HepG2 (cell line): ENCODE results near the gene EED. TPM values are rescaled to one million over a fixed set of nuclear protein-coding genes. Genes with fewer than 3 reads are reported as not detected.

ENCODE experiments used
- ATAC-seq: fragments of 200-7000 bp; cut with Tn5 transposase; 3 replicates; pipeline ENCODE4 v1.9.1; 2020; ENCODE audit warnings: mild to moderate bottlenecking, moderate library complexity
- BruUV-seq: library from RNA; stranded (reverse); fragments of 400-500 nt; replicated peaks from 2 replicates; lab custom pipeline; 2021; lab: Mats Ljungman, UMichigan
- CTCF ChIA-PET: fragments of 300-600 bp; formaldehyde crosslinking; extraction: SDS; loops from one replicate; lab custom pipeline; 2021; ENCODE audit warnings: low total read pairs, inconsistent platforms, low intra/inter-chr PET ratio; lab: Yijun Ruan, JAX
- POLR2A ChIA-PET: fragments of 350-600 bp; sonication (Branson Sonifier 250); formaldehyde crosslinking; loops from one replicate; lab custom pipeline; 2020; ENCODE audit warnings: antibody characterized with exemption, inconsistent platforms; lab: Yijun Ruan, JAX
- DNase-seq: peaks from one replicate; pipeline ENCODE4 v3.0.0-alpha.2; 2015; ENCODE audit warnings: low spot score
- FAIRE-seq: peaks from 3 replicates; lab custom pipeline; 2011; peaks lifted over from hg19 to GRCh38; lab: Jason Lieb, UNC
- H2AFZ ChIP-seq: one replicate; pipeline ENCODE4 v1.6.1; 2011; ENCODE audit warnings: low read length, inconsistent platforms
- H3K27ac ChIP-seq: fragments of 300-600 bp; 3 replicates; pipeline ENCODE4 v1.8.0; 2011; ENCODE audit warnings: mixed run types, mild to moderate bottlenecking, mixed read lengths, low read length, inconsistent platforms; ENCODE audit not compliant: insufficient read depth; ENCODE audit errors: extremely low read length
- H3K27me3 ChIP-seq, 2 experiments: fragments of 200-600 bp in 1 of 2; 2 replicates in 1 of 2; 3 replicates in 1 of 2; pipeline versions ENCODE4 v1.6.0 to v1.8.0; 2011; ENCODE audit warnings: low read length in 2 of 2, mild to moderate bottlenecking in 2 of 2, moderate library complexity in 2 of 2, inconsistent platforms in 1 of 2; ENCODE audit not compliant: insufficient read depth in 2 of 2, control insufficient read depth in 1 of 2
- H3K36me3 ChIP-seq, 2 experiments: fragments of 200-600 bp in 1 of 2; replicated peaks in 1 of 2; 2 replicates in 1 of 2; 3 replicates in 1 of 2; pipeline versions ENCODE4 v1.5.1 to v1.8.0; 2011; ENCODE audit warnings: low read length in 2 of 2, inconsistent platforms in 1 of 2; ENCODE audit not compliant: insufficient read depth in 2 of 2, control insufficient read depth in 1 of 2
- H3K4me1 ChIP-seq: 2 replicates; pipeline ENCODE4 v1.5.1; 2012; ENCODE audit warnings: low read length, inconsistent platforms; ENCODE audit not compliant: insufficient read depth
- H3K4me2 ChIP-seq: 2 replicates; pipeline ENCODE4 v1.6.0; 2011; ENCODE audit warnings: low read depth, low read length, inconsistent platforms
- H3K4me3 ChIP-seq, 3 experiments: fragments of 200-600 bp in 1 of 3; sonication (generic), shearing (Covaris generic) in 1 of 3; replicated peaks in 1 of 3; 2 replicates each; pipeline ENCODE4 v1.5.1; 2011 to 2016; ENCODE audit warnings: low read length in 3 of 3, inconsistent platforms in 2 of 3, low read depth in 2 of 3, mild to moderate bottlenecking in 2 of 3, control low read depth in 1 of 3, mixed read lengths in 1 of 3; ENCODE audit not compliant: insufficient read depth in 1 of 3
- H3K79me2 ChIP-seq: one replicate; pipeline ENCODE4 v1.6.1; 2011; ENCODE audit warnings: low read length, inconsistent platforms; ENCODE audit not compliant: insufficient read depth
- H3K9ac ChIP-seq: 2 replicates; pipeline ENCODE4 v1.6.0; 2011; ENCODE audit warnings: mild to moderate bottlenecking, low read depth, low read length, inconsistent platforms; ENCODE audit not compliant: insufficient read depth
- H3K9me3 ChIP-seq: 2 replicates; pipeline ENCODE4 v1.5.1; 2012; ENCODE audit warnings: mild to moderate bottlenecking, low read length
- H4K20me1 ChIP-seq: 2 replicates; pipeline ENCODE4 v1.6.0; 2011; ENCODE audit warnings: inconsistent platforms, mild to moderate bottlenecking, low read length, moderate library complexity; ENCODE audit not compliant: insufficient read depth
- BRF2 ChIP-seq: sonication (generic); formaldehyde crosslinking; IDR thresholded peaks from 2 replicates; pipeline ENCODE4 v1.8.1; 2022; ENCODE audit warnings: mild to moderate bottlenecking, missing genetic modification reagents
- KLF11 ChIP-seq: IDR thresholded peaks from 2 replicates; pipeline ENCODE4 v1.6.1; 2016; ENCODE audit warnings: missing compliant biosample characterization
- PAX8 ChIP-seq: sonication (generic); formaldehyde crosslinking; IDR thresholded peaks from 2 replicates; pipeline ENCODE4 v1.8.0; 2022; ENCODE audit warnings: mild to moderate bottlenecking, missing genetic modification reagents, borderline replicate concordance
- RARG ChIP-seq: sonication (generic); formaldehyde crosslinking; IDR thresholded peaks from 2 replicates; pipeline ENCODE4 v1.4.0; 2020; ENCODE audit warnings: low read depth, mild to moderate bottlenecking, missing genetic modification reagents
- SP4 ChIP-seq: sonication (generic); formaldehyde crosslinking; IDR thresholded peaks from 2 replicates; pipeline ENCODE4 v1.8.1; 2023; ENCODE audit warnings: mild to moderate bottlenecking, missing genetic modification reagents
- ZBTB20 ChIP-seq: sonication (generic); formaldehyde crosslinking; IDR thresholded peaks from 2 replicates; pipeline ENCODE4 v1.8.1; 2023; ENCODE audit warnings: missing genetic modification reagents, low read depth, mild to moderate bottlenecking, borderline replicate concordance
- ZFP36L2 ChIP-seq: sonication (generic); formaldehyde crosslinking; IDR thresholded peaks from 2 replicates; pipeline ENCODE4 v1.4.0; 2020; ENCODE audit warnings: missing genetic modification reagents
- ZNF326 ChIP-seq: sonication (generic); formaldehyde crosslinking; IDR thresholded peaks from 2 replicates; pipeline ENCODE4 v1.4.0; 2020; ENCODE audit warnings: missing genetic modification reagents, borderline replicate concordance
- ZNF749 ChIP-seq: sonication (generic); formaldehyde crosslinking; IDR thresholded peaks from 2 replicates; pipeline ENCODE4 v1.8.0; 2022; ENCODE audit warnings: mild to moderate bottlenecking, missing genetic modification reagents, moderate library complexity, borderline replicate concordance
- in situ Hi-C: cut with HindIII; loops from 2 replicates; pipeline ENCODE4 v1.10.0; 2017; ENCODE audit warnings: low pct_unique_long_range_greater_than_20kb; ENCODE audit not compliant: extremely low pct_ligation_motif_present
- intact Hi-C: fragments of 100-400 bp; cut with micrococcal nuclease; formaldehyde crosslinking; loops from one replicate; pipeline ENCODE4 v1.10.0; 2022; ENCODE audit not compliant: unreplicated experiment
- polyA plus RNA-seq, 8 experiments: library from polyadenylated mRNA; depleted of rRNA in 3 of 8; stranded (reverse) in 7 of 8; unstranded in 1 of 8; fragments of >200 nt; fragmentation: Illumina TruSeq in 4 of 8; extraction: Trizol in 4 of 8; gene quantifications; 2 replicates each; pipeline versions ENCODE4 v1.2.1 to v1.2.3, GENCODE V29; 2011 to 2016; ENCODE audit warnings: low read depth in 4 of 8, missing spikeins in 1 of 8, mixed read lengths in 1 of 8; ENCODE audit not compliant: insufficient read depth in 1 of 8
- total RNA-seq, 5 experiments: library from RNA; depleted of rRNA; stranded (reverse); fragments of >200 nt; fragmentation: Illumina TruSeq; extraction: Trizol; gene quantifications; 2 replicates each; pipeline ENCODE4 v1.2.3, GENCODE V29; 2016; ENCODE audit warnings: low read depth in 1 of 5
- TF ChIP-seq, protein P1 (sequence below): sonication (generic); formaldehyde crosslinking; IDR thresholded peaks from 2 replicates; pipeline ENCODE4 v1.9.0; 2021; ENCODE audit warnings: missing genetic modification reagents, mild to moderate bottlenecking, borderline replicate concordance

The EED gene
- total and polyA plus RNA-seq, 2 of the 13 experiments (the other 11 are each of a cell fraction or from before 2014, with no cell fraction given): 11.0 to 28.4 TPM

DNA sequence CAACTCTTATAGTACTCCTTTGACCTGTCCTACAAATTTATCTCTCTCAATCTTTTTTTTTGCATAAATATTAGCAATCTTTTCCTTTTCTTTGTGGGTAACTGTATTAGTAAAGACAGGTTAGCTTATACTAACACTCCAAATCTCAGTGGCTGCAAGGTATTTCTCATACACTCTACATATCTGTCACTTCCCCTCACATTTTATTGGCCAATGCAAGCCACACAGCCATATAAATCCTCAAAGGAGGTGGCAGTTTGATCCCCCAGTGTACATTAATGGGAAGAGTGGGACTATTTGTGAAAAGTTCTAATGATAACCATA, 42.6 kb upstream of the EED start:
- H3K9ac ChIP-seq: no peak overlapping the region
- TF ChIP-seq ZBTB20 (no peak), ZNF749 (no peak), SP4 (CRISPR knock-in tag) (no peak), ZFP36L2 (no peak), RARG (CRISPR knock-in tag) (no peak), KLF11 (CRISPR knock-in tag) (no peak), ZNF326 (no peak), BRF2 (no peak), PAX8 (CRISPR knock-in tag) (no peak)
- TF ChIP-seq, protein P1, sequence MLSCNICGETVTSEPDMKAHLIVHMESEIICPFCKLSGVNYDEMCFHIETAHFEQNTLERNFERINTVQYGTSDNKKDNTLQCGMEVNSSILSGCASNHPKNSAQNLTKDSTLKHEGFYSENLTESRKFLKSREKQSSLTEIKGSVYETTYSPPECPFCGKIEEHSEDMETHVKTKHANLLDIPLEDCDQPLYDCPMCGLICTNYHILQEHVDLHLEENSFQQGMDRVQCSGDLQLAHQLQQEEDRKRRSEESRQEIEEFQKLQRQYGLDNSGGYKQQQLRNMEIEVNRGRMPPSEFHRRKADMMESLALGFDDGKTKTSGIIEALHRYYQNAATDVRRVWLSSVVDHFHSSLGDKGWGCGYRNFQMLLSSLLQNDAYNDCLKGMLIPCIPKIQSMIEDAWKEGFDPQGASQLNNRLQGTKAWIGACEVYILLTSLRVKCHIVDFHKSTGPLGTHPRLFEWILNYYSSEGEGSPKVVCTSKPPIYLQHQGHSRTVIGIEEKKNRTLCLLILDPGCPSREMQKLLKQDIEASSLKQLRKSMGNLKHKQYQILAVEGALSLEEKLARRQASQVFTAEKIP (CRISPR knock-in tag): no peak
- TF ChIP-seq, all 625 proteins: peak for 0
- Histone ChIP-seq H2AFZ (no peak overlapping the region), H3K4me3 (no peak overlapping the region), H3K27ac (no peak overlapping the region), H3K4me2 (no peak overlapping the region), H3K36me3 (no peaks in the 10 kb centered on the region), H3K27me3 (no peaks in the 10 kb centered on the region), H3K9me3 (no peaks in the 10 kb centered on the region), H3K79me2 (no peaks in the 10 kb centered on the region), H4K20me1 (no peaks in the 10 kb centered on the region), H3K4me1 (peaks cover 14% of the 10 kb centered on the region)
- DNase-seq (no peak), ATAC-seq (no peak), FAIRE-seq (no peak)
- in situ Hi-C loops: loop anchor here (10.0 to 25.0 kb wide), 3 partner anchors 165 to 347 kb away; partner anchors contain the start of gene CCDC83
- CTCF ChIA-PET: no interaction called here
- POLR2A ChIA-PET: interaction anchor here (1.1 kb wide), 1 partner anchor 43 kb away, joined by 3 read pairs; the partner anchor contains the start of gene EED
- no TSS peak for BruUV-seq
- intact Hi-C loops: no loop called here
